ENCODE measurements around the gene GMPPB. TPM values are rescaled to one million over a fixed set of nuclear protein-coding genes. Genes with fewer than 3 reads are reported as not detected.
"Not testable (repeated sequence)": the region's sequence is repeated elsewhere in the genome, so short reads cannot be mapped to it uniquely, and the experiment has no call there.

Gene GMPPB
- total RNA-seq, 1 experiment from 2014 or later, result 28.0 TPM

GRCh38 chr3:49700014-49700413 is 23.7 kb downstream of the GMPPB start:
- H3K36me3 Mint-ChIP-seq, result peaks cover 3% of the 10 kb centered on the region
- CTCF ChIA-PET, result interaction anchor here (0.8 to 3.4 kb wide), 4 partner anchors 103 to 160 kb away, joined by 3 to 29 read pairs (median 4); partner anchors contain the start of gene INKA1
- peak overlapping the region; percentile 88; the same call in 1 of the 2 replicates for H3K27ac Mint-ChIP-seq
- H3K4me3 Mint-ChIP-seq, result no peak overlapping the region
- POLR2A ChIA-PET, result no interaction called here
- TF ChIP-seq JAZF1 (CRISPR knock-in tag; IDR thresholded peaks at IDR 0.05) (no peak), NR2C2 (CRISPR knock-in tag; IDR thresholded peaks at IDR 0.05) (no peak), USF2 (CRISPR knock-in tag; IDR thresholded peaks at IDR 0.05) (no peak), TP53 (CRISPR knock-in tag; IDR thresholded peaks at IDR 0.05) (no peak), PRRX2 (CRISPR knock-in tag; IDR thresholded peaks at IDR 0.05) (no peak), SMAD4 (CRISPR knock-in tag; IDR thresholded peaks at IDR 0.05) (no peak), ZSCAN18 (CRISPR knock-in tag; IDR thresholded peaks at IDR 0.05) (no peak), NFE2L1 (CRISPR knock-in tag; IDR thresholded peaks at IDR 0.05) (no peak)
- no peaks in the 10 kb centered on the region for H3K27me3 Mint-ChIP-seq (ENCODE audit: low read depth)
- H3K9me3 Mint-ChIP-seq, result no peaks in the 10 kb centered on the region
- DNase-seq (ENCODE audit: low spot score) (no peak), ATAC-seq (no peak)
- H3K4me1 Mint-ChIP-seq, result peaks cover 16% of the 10 kb centered on the region

GRCh38 chr3:49699281-49699979 is 24.3 kb downstream of the GMPPB start:
- Mint-ChIP-seq H3K27ac (no peak overlapping the region), H3K4me1 (peaks cover 16% of the 10 kb centered on the region), H3K4me3 (no peak overlapping the region), H3K36me3 (peaks cover 3% of the 10 kb centered on the region), H3K9me3 (no peaks in the 10 kb centered on the region), H3K27me3 (ENCODE audit: low read depth) (no peaks in the 10 kb centered on the region)
- POLR2A ChIA-PET, result no interaction called here
- no peak for TF ChIP-seq ATF2 (CRISPR knock-in tag; IDR thresholded peaks at IDR 0.05; ENCODE audit: borderline replicate concordance, low read depth)
- TF ChIP-seq GABPB1 (CRISPR knock-in tag; IDR thresholded peaks at IDR 0.05), result no peak
- TF ChIP-seq ZNF138 (CRISPR knock-in tag; conservative IDR thresholded peaks at IDR 0.05), result no peak
- TF ChIP-seq CBFB (CRISPR knock-in tag; IDR thresholded peaks at IDR 0.05; ENCODE audit: low read depth), result no peak
- DNase-seq (ENCODE audit: low spot score) (no peak), ATAC-seq (no peak)
- CTCF ChIA-PET, result interaction anchor here (0.8 to 3.4 kb wide), 2 partner anchors 104 to 159 kb away, joined by 4 to 29 read pairs; partner anchors contain the start of gene INKA1

- H3K27ac Mint-ChIP-seq; POLR2A ChIA-PET; H3K9me3 Mint-ChIP-seq; H3K27me3 Mint-ChIP-seq (ENCODE audit: low read depth); CTCF ChIA-PET; DNase-seq (ENCODE audit: low spot score); H3K36me3 Mint-ChIP-seq; H3K4me1 Mint-ChIP-seq; H3K4me3 Mint-ChIP-seq: not testable (repeated sequence)
- peak; percentile 33 for ATAC-seq
Measured at GRCh38 chr3:49695350-49696015, 28.3 kb downstream of the GMPPB start.

GRCh38 chr3:49694409-49695070 is 29.2 kb downstream of the GMPPB start:
- CTCF ChIA-PET; H3K4me1 Mint-ChIP-seq; H3K27ac Mint-ChIP-seq; H3K4me3 Mint-ChIP-seq; H3K27me3 Mint-ChIP-seq (ENCODE audit: low read depth); H3K9me3 Mint-ChIP-seq; POLR2A ChIA-PET; ATAC-seq; DNase-seq (ENCODE audit: low spot score); H3K36me3 Mint-ChIP-seq: not testable (repeated sequence)

GRCh38 chr3:49691481-49691880 is 32.3 kb downstream of the GMPPB start:
- H3K9me3 Mint-ChIP-seq; ATAC-seq; H3K36me3 Mint-ChIP-seq; POLR2A ChIA-PET; DNase-seq (ENCODE audit: low spot score); H3K27ac Mint-ChIP-seq; H3K4me3 Mint-ChIP-seq; H3K27me3 Mint-ChIP-seq (ENCODE audit: low read depth): not testable (repeated sequence)
- H3K4me1 Mint-ChIP-seq, result peaks cover 17% of the 10 kb centered on the region
- CTCF ChIA-PET, result interaction anchor here (0.6 to 1.0 kb wide), 2 partner anchors 10 to 283 kb away, joined by 3 to 6 read pairs; no protein-coding TSS in a partner anchor

- Mint-ChIP-seq H3K4me3 (peak overlapping the region; percentile 98), H3K4me1 (peaks cover 17% of the 10 kb centered on the region)
- CTCF ChIA-PET, result interaction anchor here (1.0 kb wide), 1 partner anchor 10 kb away, joined by 6 read pairs; no protein-coding TSS in a partner anchor
- H3K27ac Mint-ChIP-seq; ATAC-seq; DNase-seq (ENCODE audit: low spot score); POLR2A ChIA-PET; H3K9me3 Mint-ChIP-seq; H3K27me3 Mint-ChIP-seq (ENCODE audit: low read depth); H3K36me3 Mint-ChIP-seq: not testable (repeated sequence)
Measured at GRCh38 chr3:49690856-49691255, 32.9 kb downstream of the GMPPB start.

- H3K9me3 Mint-ChIP-seq; ATAC-seq; POLR2A ChIA-PET; DNase-seq (ENCODE audit: low spot score); H3K36me3 Mint-ChIP-seq; H3K27me3 Mint-ChIP-seq (ENCODE audit: low read depth): not testable (repeated sequence)
- H3K4me1 Mint-ChIP-seq, result peaks cover 21% of the 10 kb centered on the region
- CTCF ChIA-PET, result interaction anchor here (0.6 to 1.0 kb wide), 2 partner anchors 123 to 178 kb away, joined by 3 read pairs; no protein-coding TSS in a partner anchor
- peak overlapping the region; percentile 65 for H3K27ac Mint-ChIP-seq
- peak overlapping the region; percentile 98 for H3K4me3 Mint-ChIP-seq
Measured at GRCh38 chr3:49689908-49690624, 33.7 kb downstream of the GMPPB start.

All from WTC11 (cell line).